PC-3 (cell line): ENCODE measurements around the gene L3HYPDH. TPM values are rescaled to one million over a fixed set of nuclear protein-coding genes. Genes with fewer than 3 reads are reported as not detected.
A peak's percentile ranks its signal among the peaks of the same experiment; 100 is the strongest.

Experiments used
- ATAC-seq: fragments of 200-7000 bp; cut with Tn5 transposase; 2 replicates; pipeline ENCODE4 v1.9.1; 2020; ENCODE audit warnings: mild to moderate bottlenecking, moderate library complexity
- BruUV-seq: library from RNA; stranded (reverse); fragments of 400-500 nt; replicated peaks from 2 replicates; lab custom pipeline; 2021; lab: Mats Ljungman, UMichigan
- CTCF ChIA-PET: fragments of 300-600 bp; sonication (Branson Sonifier 250); formaldehyde crosslinking; loops from one replicate; lab custom pipeline; 2022; ENCODE audit warnings: antibody characterized with exemption; lab: Charles Lee
- POLR2A ChIA-PET: fragments of 300-600 bp; sonication (Branson Sonifier 250); formaldehyde crosslinking; loops from one replicate; lab custom pipeline; 2022; ENCODE audit warnings: antibody characterized with exemption; ENCODE audit not compliant: unreplicated experiment; lab: Charles Lee
- DNase-seq: peaks from one replicate; pipeline ENCODE4 v3.0.0-alpha.2; 2015
- H2AFZ ChIP-seq: fragments of 300-600 bp; sonication (generic); 2 replicates; pipeline ENCODE4 v1.6.0; 2016; ENCODE audit warnings: antibody characterized with exemption, low read length
- H3F3A ChIP-seq: fragments of 300-600 bp; sonication (generic); one replicate; pipeline ENCODE4 v1.6.0; 2017; ENCODE audit warnings: antibody characterized with exemption, low read length, control low read depth, mild to moderate bottlenecking; ENCODE audit not compliant: unreplicated experiment
- H3K27ac ChIP-seq: fragments of 300-600 bp; sonication (generic); 2 replicates; pipeline ENCODE4 v1.5.1; 2016; ENCODE audit warnings: mild to moderate bottlenecking, low read length
- H3K27me3 ChIP-seq: fragments of 300-600 bp; sonication (generic); 2 replicates; pipeline ENCODE4 v1.6.1; 2016; ENCODE audit warnings: low read length, mixed read lengths
- H3K36me3 ChIP-seq: fragments of 300-600 bp; sonication (generic); 2 replicates; pipeline ENCODE4 v1.6.1; 2016; ENCODE audit warnings: low read depth, mixed run types, low read length, mixed read lengths
- H3K4me1 ChIP-seq: fragments of 300-600 bp; sonication (generic); 2 replicates; pipeline ENCODE4 v1.5.1; 2016; ENCODE audit warnings: low read length; ENCODE audit not compliant: insufficient read depth
- H3K4me2 ChIP-seq: fragments of 300-600 bp; sonication (generic); 2 replicates; pipeline ENCODE4 v1.6.0; 2016; ENCODE audit warnings: low read length
- H3K4me3 ChIP-seq: fragments of 300-600 bp; sonication (generic); 2 replicates; pipeline ENCODE4 v1.5.1; 2016; ENCODE audit warnings: mild to moderate bottlenecking, low read length, mixed read lengths
- H3K79me2 ChIP-seq: fragments of 300-600 bp; sonication (generic); 2 replicates; pipeline ENCODE4 v1.6.1; 2017; ENCODE audit warnings: low read length, mixed read lengths
- H3K9ac ChIP-seq: fragments of 300-600 bp; sonication (generic); 2 replicates; pipeline ENCODE4 v1.6.0; 2016; ENCODE audit warnings: mild to moderate bottlenecking, low read length
- H3K9me2 ChIP-seq: fragments of 300-600 bp; sonication (generic); replicated peaks from 2 replicates; pipeline ENCODE4 v1.6.1; 2016; ENCODE audit warnings: mixed run types, low read length, mixed read lengths
- H3K9me3 ChIP-seq: fragments of 300-600 bp; sonication (generic); 2 replicates; pipeline ENCODE4 v1.6.1; 2016; ENCODE audit warnings: low read length, mixed read lengths
- H4K20me1 ChIP-seq: fragments of 300-600 bp; sonication (generic); 2 replicates; pipeline ENCODE4 v1.6.1; 2016; ENCODE audit warnings: low read length, mixed read lengths
- CTCF ChIP-seq: fragments of 300-600 bp; sonication (generic); conservative IDR thresholded peaks from 2 replicates; pipeline ENCODE4 v1.5.1; 2017; ENCODE audit warnings: antibody characterized with exemption, low read depth, mild to moderate bottlenecking, low read length
- EZH2 ChIP-seq: fragments of 300-600 bp; sonication (generic); IDR thresholded peaks from one replicate; pipeline ENCODE4 v1.6.1; 2017; ENCODE audit warnings: antibody characterized with exemption, mild to moderate bottlenecking, low read length; ENCODE audit not compliant: unreplicated experiment
- EZH2phosphoT487 ChIP-seq: fragments of 300-600 bp; sonication (generic); IDR thresholded peaks from 2 replicates; pipeline ENCODE4 v1.6.1; 2018; ENCODE audit warnings: mild to moderate bottlenecking, antibody characterized with exemption, low read length, borderline replicate concordance
- intact Hi-C: fragments of 100-400 bp; cut with micrococcal nuclease; formaldehyde crosslinking; loops from 2 replicates; pipeline ENCODE4 v1.9.0; 2023
- total RNA-seq: library from RNA; depleted of rRNA; stranded (reverse); fragments of >200 nt; gene quantifications from 2 replicates; pipeline ENCODE4 v1.2.3, GENCODE V29; 2014

The L3HYPDH gene
- total RNA-seq, 1 experiment from 2014 or later: 117 TPM

GRCh38 chr14:59439256-59439965, 44.8 kb downstream of the L3HYPDH start:
- DNase-seq: no peak
- Histone ChIP-seq H3K4me1 (peaks cover 13% of the 10 kb centered on the region), H4K20me1 (no peaks in the 10 kb centered on the region), H3F3A (no peaks in the 10 kb centered on the region), H2AFZ (no peak overlapping the region), H3K9me2 (no peaks in the 10 kb centered on the region), H3K27me3 (no peaks in the 10 kb centered on the region), H3K36me3 (no peaks in the 10 kb centered on the region), H3K4me3 (no peak overlapping the region), H3K27ac (no peak overlapping the region), H3K79me2 (no peaks in the 10 kb centered on the region), H3K9ac (no peak overlapping the region), H3K4me2 (no peak overlapping the region), H3K9me3 (no peaks in the 10 kb centered on the region)
- ATAC-seq: no peak
- TF ChIP-seq CTCF: no peak
- no peak for TF ChIP-seq EZH2phosphoT487
- no peak for TF ChIP-seq EZH2
- BruUV-seq: no TSS peak
- intact Hi-C loops: no loop called here
- ChIA-PET CTCF (interaction anchor here (0.6 to 1.0 kb wide), 2 partner anchors 411 to 1204 kb away, joined by 3 to 4 read pairs; no protein-coding TSS in a partner anchor), POLR2A (interaction anchor here (0.6 to 0.7 kb wide), 2 partner anchors 125 to 173 kb away, joined by 3 read pairs; no protein-coding TSS in a partner anchor)

GRCh38 chr14:59438195-59438647, 46.0 kb downstream of the L3HYPDH start:
- intact Hi-C loops: no loop called here
- no peaks in the 10 kb centered on the region for H3K36me3 ChIP-seq
- no peaks in the 10 kb centered on the region for H3F3A ChIP-seq
- H3K27ac ChIP-seq: no peak overlapping the region
- H3K4me3 ChIP-seq: no peak overlapping the region
- H3K9me2 ChIP-seq: no peaks in the 10 kb centered on the region
- no peaks in the 10 kb centered on the region for H3K79me2 ChIP-seq
- ChIA-PET POLR2A (no interaction called here), CTCF (interaction anchor here (1.0 kb wide), 1 partner anchor 410 kb away, joined by 4 read pairs; no protein-coding TSS in a partner anchor)
- ATAC-seq (peak; percentile 82), DNase-seq (peak; percentile 62)
- H3K4me1 ChIP-seq: peaks cover 13% of the 10 kb centered on the region
- H3K9ac ChIP-seq: no peak overlapping the region
- TF ChIP-seq EZH2phosphoT487: no peak
- TF ChIP-seq CTCF: no peak
- TF ChIP-seq EZH2: no peak
- H2AFZ ChIP-seq: no peak overlapping the region
- H3K4me2 ChIP-seq: no peak overlapping the region
- no peaks in the 10 kb centered on the region for H3K27me3 ChIP-seq
- no TSS peak for BruUV-seq
- no peaks in the 10 kb centered on the region for H4K20me1 ChIP-seq
- H3K9me3 ChIP-seq: no peaks in the 10 kb centered on the region

GRCh38 chr14:59435987-59436386, 48.2 kb downstream of the L3HYPDH start:
- POLR2A ChIA-PET: no interaction called here
- H3K79me2 ChIP-seq: no peaks in the 10 kb centered on the region
- no peaks in the 10 kb centered on the region for H3F3A ChIP-seq
- intact Hi-C loops: no loop called here
- H3K27ac ChIP-seq: no peak overlapping the region
- no peaks in the 10 kb centered on the region for H3K9me3 ChIP-seq
- H2AFZ ChIP-seq: no peak overlapping the region
- H4K20me1 ChIP-seq: no peaks in the 10 kb centered on the region
- no peak overlapping the region for H3K4me2 ChIP-seq
- DNase-seq (no peak), ATAC-seq (no peak)
- CTCF ChIA-PET: no interaction called here
- H3K27me3 ChIP-seq: no peaks in the 10 kb centered on the region
- TF ChIP-seq CTCF (no peak), EZH2 (no peak), EZH2phosphoT487 (no peak)
- no peaks in the 10 kb centered on the region for H3K9me2 ChIP-seq
- peaks cover 13% of the 10 kb centered on the region for H3K4me1 ChIP-seq
- no peak overlapping the region for H3K9ac ChIP-seq
- BruUV-seq: no TSS peak
- H3K4me3 ChIP-seq: no peak overlapping the region
- H3K36me3 ChIP-seq: no peaks in the 10 kb centered on the region
